ENCODE data around the gene SRSF12. TPM values are rescaled to one million over a fixed set of nuclear protein-coding genes. Genes with fewer than 3 reads are reported as not detected.
"Not testable (repeated sequence)": the region's sequence is repeated elsewhere in the genome, so short reads cannot be mapped to it uniquely, and the experiment has no call there.

The SRSF12 gene
- total and polyA plus RNA-seq, 8 donors = 0.38 to 6.8 (median 0.44) TPM; not detected in 5

DNA sequence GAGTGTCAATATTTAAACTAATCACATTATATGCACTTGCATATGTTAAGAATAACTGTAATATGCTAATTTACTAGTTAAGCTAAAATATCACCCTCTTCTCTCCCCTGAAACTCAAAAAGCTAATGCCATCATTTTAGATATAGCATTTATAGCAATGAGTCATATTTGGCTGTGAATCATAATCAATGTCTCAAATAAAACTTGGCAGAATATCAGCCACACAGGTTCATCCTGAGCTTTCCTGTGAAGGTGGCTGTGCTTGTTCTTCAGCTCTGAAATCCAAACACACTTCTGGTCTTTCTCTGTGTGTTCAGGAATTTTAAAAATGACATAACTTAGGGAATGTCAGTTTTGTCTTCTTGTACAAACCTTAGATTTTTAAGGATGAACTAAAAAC lies 50.1 kb downstream of the SRSF12 start:
- Histone ChIP-seq H3K9me3 (no peaks in the 10 kb centered on the region), H3K27ac (no peak overlapping the region), H3K4me1 (peaks cover 0 to 7% (median 5%) of the 10 kb centered on the region in 4 donors), H3K36me3 (no peaks in the 10 kb centered on the region), H3K27me3 (no peaks in the 10 kb centered on the region), H3K4me3 (no peak overlapping the region)
- TF ChIP-seq POLR2AphosphoS5 (IDR thresholded peaks at IDR 0.05) = no peak
- no peak for TF ChIP-seq POLR2A (IDR thresholded peaks at IDR 0.05)
- TF ChIP-seq, protein P1, sequence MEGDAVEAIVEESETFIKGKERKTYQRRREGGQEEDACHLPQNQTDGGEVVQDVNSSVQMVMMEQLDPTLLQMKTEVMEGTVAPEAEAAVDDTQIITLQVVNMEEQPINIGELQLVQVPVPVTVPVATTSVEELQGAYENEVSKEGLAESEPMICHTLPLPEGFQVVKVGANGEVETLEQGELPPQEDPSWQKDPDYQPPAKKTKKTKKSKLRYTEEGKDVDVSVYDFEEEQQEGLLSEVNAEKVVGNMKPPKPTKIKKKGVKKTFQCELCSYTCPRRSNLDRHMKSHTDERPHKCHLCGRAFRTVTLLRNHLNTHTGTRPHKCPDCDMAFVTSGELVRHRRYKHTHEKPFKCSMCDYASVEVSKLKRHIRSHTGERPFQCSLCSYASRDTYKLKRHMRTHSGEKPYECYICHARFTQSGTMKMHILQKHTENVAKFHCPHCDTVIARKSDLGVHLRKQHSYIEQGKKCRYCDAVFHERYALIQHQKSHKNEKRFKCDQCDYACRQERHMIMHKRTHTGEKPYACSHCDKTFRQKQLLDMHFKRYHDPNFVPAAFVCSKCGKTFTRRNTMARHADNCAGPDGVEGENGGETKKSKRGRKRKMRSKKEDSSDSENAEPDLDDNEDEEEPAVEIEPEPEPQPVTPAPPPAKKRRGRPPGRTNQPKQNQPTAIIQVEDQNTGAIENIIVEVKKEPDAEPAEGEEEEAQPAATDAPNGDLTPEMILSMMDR (IDR thresholded peaks at IDR 0.05) = no peak
- TF ChIP-seq EP300 (IDR thresholded peaks at IDR 0.05) = no peak
- no peak for DNase-seq
- intact Hi-C loops (cut with DNase I; ENCODE audit: low total_unique reads) = no loop called here

DNA sequence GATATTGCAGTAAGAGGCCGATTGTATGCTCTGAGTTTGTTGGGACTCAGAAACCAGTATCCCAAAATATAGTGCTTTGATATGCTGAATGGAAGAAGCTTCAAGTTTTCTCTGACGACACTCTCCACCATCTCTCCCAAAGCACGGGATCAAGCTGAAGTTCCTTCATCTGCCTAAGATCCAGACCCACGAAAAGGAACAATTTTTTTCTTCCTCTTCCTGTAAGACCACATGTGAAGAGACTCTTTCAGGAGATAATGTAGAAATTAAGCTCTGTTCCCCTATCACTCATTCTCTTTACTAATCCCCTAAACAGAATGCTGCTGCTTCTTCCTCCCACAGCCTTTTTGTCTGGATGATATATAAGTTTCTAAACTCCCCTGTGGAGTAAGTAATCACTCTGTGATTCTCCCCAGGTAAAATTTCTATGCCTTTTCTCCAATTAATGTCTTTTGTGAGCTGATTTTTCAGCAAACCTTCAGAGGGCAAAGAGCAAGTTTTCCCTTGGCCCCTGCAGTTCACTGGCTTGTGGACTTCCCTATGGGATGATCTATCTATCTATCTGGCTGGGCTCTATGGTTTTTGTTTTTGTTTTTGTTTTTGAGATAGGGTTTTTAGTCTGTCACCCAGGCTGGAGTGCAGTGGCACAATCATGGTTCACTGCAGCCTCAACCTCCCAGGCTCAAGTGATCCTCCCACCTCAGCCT lies 50.8 kb downstream of the SRSF12 start:
- no peak overlapping the region for H3K27ac ChIP-seq
- H3K4me1 ChIP-seq = peaks cover 0 to 5% (median under 1%) of the 10 kb centered on the region in 4 donors
- 74 to 88% (median 76%) methylated on average over 4 of the region's 4 CpGs for WGBS, 5 donors
- H3K27me3 ChIP-seq = no peaks in the 10 kb centered on the region
- TF ChIP-seq EP300 (IDR thresholded peaks at IDR 0.05) = no peak
- TF ChIP-seq, protein P1 (IDR thresholded peaks at IDR 0.05) = no peak
- no peak for TF ChIP-seq POLR2AphosphoS5 (IDR thresholded peaks at IDR 0.05)
- TF ChIP-seq POLR2A (IDR thresholded peaks at IDR 0.05) = no peak
- H3K36me3 ChIP-seq = no peaks in the 10 kb centered on the region
- H3K4me3 ChIP-seq = no peak overlapping the region
- intact Hi-C loops (cut with DNase I; ENCODE audit: low total_unique reads) = no loop called here
- DNase-seq = no peak
- H3K9me3 ChIP-seq = no peaks in the 10 kb centered on the region

DNA sequence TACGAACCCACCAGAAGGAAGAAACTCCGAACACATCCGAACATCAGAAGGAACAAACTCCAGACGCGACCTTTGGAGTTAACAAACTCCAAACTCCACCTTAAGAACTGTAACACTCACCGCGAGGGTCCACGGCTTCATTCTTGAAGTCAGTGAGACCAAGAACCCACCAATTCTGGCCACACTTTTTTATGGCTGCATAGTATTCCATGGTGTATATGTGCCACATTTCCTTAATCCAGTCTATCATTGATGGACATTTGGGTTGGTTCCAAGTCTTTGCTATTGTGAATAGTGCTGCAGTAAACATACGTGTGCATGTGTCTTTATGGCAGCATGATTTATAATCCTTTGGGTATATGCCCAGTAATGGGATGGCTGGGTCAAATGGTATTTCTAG lies 51.8 kb downstream of the SRSF12 start:
- H3K27me3 ChIP-seq; H3K4me3 ChIP-seq; H3K4me1 ChIP-seq; intact Hi-C loops (cut with DNase I; ENCODE audit: low total_unique reads); H3K9me3 ChIP-seq; H3K36me3 ChIP-seq; H3K27ac ChIP-seq; DNase-seq: not testable (repeated sequence)
- WGBS, 5 donors = 92 to 97% (median 93%) methylated on average over 8 to 9 of the region's 9 CpGs

DNA sequence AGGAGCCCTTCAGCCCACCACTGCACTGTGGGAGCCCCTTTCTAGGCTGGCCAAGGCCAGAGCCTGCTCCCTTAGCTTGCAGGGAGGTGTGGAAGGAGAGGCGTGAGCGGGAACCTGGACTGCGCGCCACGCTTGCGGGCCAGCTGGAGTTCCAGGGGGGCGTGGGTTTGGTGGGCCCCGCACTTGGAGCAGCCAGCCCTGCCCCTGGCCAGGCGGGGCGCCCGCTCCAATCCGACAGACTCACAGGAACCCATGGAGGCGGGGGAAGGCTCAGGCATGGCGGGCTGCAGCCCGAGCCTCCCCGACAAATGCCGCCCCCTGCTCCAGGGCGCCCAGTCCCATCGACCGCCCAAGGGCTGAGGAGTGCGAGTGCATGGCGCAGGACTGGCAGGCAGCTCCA lies 52.9 kb downstream of the SRSF12 start:
- H3K9me3 ChIP-seq; H3K27ac ChIP-seq; H3K36me3 ChIP-seq; intact Hi-C loops (cut with DNase I; ENCODE audit: low total_unique reads); H3K4me3 ChIP-seq; H3K4me1 ChIP-seq; DNase-seq; H3K27me3 ChIP-seq: not testable (repeated sequence)
- 92 to 98% (median 93%) methylated on average over 13 to 22 of the region's 22 CpGs for WGBS, 5 donors

DNA sequence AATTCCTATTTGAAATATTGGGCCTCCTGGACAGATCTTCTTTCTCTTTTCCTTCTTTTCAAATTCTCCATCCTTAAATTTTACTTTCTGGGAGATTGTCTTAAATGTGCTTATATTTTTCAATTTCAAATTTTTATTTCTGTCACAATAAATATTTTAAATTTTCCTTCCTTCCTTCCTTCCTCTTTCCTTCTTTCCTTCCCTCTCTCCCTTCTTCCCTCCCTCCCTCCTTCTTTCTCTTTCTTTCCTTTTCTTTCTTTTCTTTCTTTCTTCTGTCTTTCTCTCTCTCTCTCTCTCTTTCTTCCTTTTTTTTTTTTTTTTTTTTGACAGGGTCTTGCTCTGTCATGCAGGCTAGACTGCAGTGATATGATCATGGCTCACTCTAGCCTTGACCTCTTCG lies 54.0 kb downstream of the SRSF12 start:
- no peaks in the 10 kb centered on the region for H3K36me3 ChIP-seq
- H3K9me3 ChIP-seq = no peaks in the 10 kb centered on the region
- WGBS, 5 donors = 81 to 100% (median 96%) methylated on average over 1 of the region's 1 CpG
- H3K4me3 ChIP-seq = no peak overlapping the region
- H3K4me1 ChIP-seq = no peaks in the 10 kb centered on the region
- intact Hi-C loops (cut with DNase I; ENCODE audit: low total_unique reads) = no loop called here
- no peak overlapping the region for H3K27ac ChIP-seq
- DNase-seq = no peak
- H3K27me3 ChIP-seq = no peaks in the 10 kb centered on the region
- TF ChIP-seq EP300 (IDR thresholded peaks at IDR 0.05) = no peak
- TF ChIP-seq, protein P1 (IDR thresholded peaks at IDR 0.05) = no peak
- TF ChIP-seq POLR2AphosphoS5 (IDR thresholded peaks at IDR 0.05) = no peak
- TF ChIP-seq POLR2A (IDR thresholded peaks at IDR 0.05) = no peak
